Tibial nerve (tissue), 4 donors: Measurements from ENCODE around the gene FMO3.

ENCODE experiments used
- CTCF ChIP-seq, 5 experiments: fragments of 200-600 bp in 3 of 5; fragments of 450-650 bp in 2 of 5; sonication (generic) in 3 of 5; IDR thresholded peaks; one replicate each; pipeline ENCODE4 v1.5.1; 2016 to 2019; ENCODE audit warnings: antibody characterized with exemption in 5 of 5, mild to moderate bottlenecking in 3 of 5, moderate library complexity in 2 of 5
- EP300 ChIP-seq, 2 donors: sonication (generic); formaldehyde crosslinking; IDR thresholded peaks; one replicate each; pipeline ENCODE4 v1.6.1; 2017; ENCODE audit warnings: antibody characterized with exemption in 2 of 2, mild to moderate bottlenecking in 1 of 2
- POLR2A ChIP-seq, 2 donors: fragments of 450-650 bp; IDR thresholded peaks; one replicate each; pipeline ENCODE4 v1.6.1; 2017; ENCODE audit warnings: antibody characterized with exemption in 2 of 2, mild to moderate bottlenecking in 2 of 2, moderate library complexity in 2 of 2

GRCh38 chr1:171122893-171123292 lies 32.2 kb downstream of the FMO3 start:
- TF ChIP-seq POLR2A (IDR thresholded peaks at IDR 0.05) (no peak), CTCF (IDR thresholded peaks at IDR 0.05) (no peak), EP300 (IDR thresholded peaks at IDR 0.05) (no peak)
